ENCODE results near the gene TNFRSF8.

- no peak for TF ChIP-seq REST (IDR thresholded peaks at IDR 0.05; ENCODE audit: insufficient read depth in 1 of 2, low read depth in 2 of 2, low read length in 2 of 2)
- TF ChIP-seq POLR2AphosphoS5 (IDR thresholded peaks at IDR 0.05; ENCODE audit: low read depth, low read length) = no peak
These were observed 119.4 kb downstream of the TNFRSF8 start for GRCh38 chr1:12182410-12182984.
